ENCODE data around the gene OPTC.

GRCh38 chr1:203492748-203493130 is 1.2 kb upstream of the OPTC start:
- no peak for TF ChIP-seq CTCF (IDR thresholded peaks at IDR 0.05)
- TF ChIP-seq MAX (IDR thresholded peaks at IDR 0.05) = no peak
- no peak for TF ChIP-seq SMC3 (IDR thresholded peaks at IDR 0.05)

Data from A549 (cell line).